CD4-positive, alpha-beta T cell treated with Interleukin-15 for 4 hours (primary cell): ENCODE measurements around the gene OSBP2.
"Not testable (repeated sequence)": the region's sequence is repeated elsewhere in the genome, so short reads cannot be mapped to it uniquely, and the experiment has no call there.

Experiments
- DNase-seq: peaks from one replicate; pipeline ENCODE4 v3.0.0-alpha.2; 2020; ENCODE audit warnings: low spot score

Gene OSBP2

GRCh38 chr22:30718938-30719337, 24.3 kb downstream of the OSBP2 start:
- DNase-seq, result no peak

GRCh38 chr22:30720263-30720837, 25.7 kb downstream of the OSBP2 start:
- no peak for DNase-seq

GRCh38 chr22:30721741-30722140, 27.1 kb downstream of the OSBP2 start:
- DNase-seq, result no peak

DNA sequence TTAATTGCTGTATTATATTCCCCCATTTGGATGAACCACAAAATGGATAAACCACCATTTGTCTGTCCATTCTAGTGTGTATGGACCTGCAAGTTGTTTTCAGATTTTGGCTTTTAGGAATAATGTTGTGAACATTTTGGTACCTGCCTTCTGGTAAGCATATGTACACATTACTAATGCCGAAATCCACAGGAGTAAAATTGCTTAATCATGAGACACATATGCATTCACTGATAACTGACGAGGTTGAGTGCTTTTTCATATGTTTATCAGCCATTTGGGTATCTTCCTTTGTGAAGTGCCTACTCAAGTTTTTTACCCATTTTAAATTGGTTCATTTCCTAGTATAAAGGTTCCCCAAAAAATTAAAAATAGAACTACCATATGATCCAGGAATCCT, 34.2 kb downstream of the OSBP2 start:
- no peak for DNase-seq

- DNase-seq, result no peak
Measured at GRCh38 chr22:30731658-30732057, 37.0 kb downstream of the OSBP2 start.

GRCh38 chr22:30732426-30732825, 37.8 kb downstream of the OSBP2 start:
- no peak for DNase-seq

GRCh38 chr22:30733181-30733631, 38.5 kb downstream of the OSBP2 start:
- DNase-seq, result no peak

GRCh38 chr22:30740007-30740406, 45.3 kb downstream of the OSBP2 start:
- DNase-seq, result not testable (repeated sequence)

DNA sequence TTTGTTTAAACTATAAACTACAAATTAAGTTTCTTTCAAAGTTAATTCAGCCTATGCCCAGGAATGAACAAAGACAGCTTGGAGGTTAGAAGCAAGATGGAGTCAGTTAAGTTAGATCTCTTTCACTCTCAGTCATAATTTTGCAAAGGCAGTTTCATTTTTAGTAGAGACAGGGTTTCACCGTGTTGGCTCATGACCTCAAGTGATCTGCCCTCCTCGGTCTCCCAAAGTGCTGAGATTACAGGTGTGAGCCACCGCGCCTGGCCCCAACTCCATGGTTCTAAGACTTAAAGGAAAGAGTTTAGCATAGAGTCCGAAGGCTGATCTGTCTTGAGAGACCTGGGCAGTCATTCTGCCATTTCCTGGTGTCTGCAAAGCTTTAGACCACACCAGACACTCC, 45.8 kb downstream of the OSBP2 start:
- DNase-seq, result not testable (repeated sequence)

DNA sequence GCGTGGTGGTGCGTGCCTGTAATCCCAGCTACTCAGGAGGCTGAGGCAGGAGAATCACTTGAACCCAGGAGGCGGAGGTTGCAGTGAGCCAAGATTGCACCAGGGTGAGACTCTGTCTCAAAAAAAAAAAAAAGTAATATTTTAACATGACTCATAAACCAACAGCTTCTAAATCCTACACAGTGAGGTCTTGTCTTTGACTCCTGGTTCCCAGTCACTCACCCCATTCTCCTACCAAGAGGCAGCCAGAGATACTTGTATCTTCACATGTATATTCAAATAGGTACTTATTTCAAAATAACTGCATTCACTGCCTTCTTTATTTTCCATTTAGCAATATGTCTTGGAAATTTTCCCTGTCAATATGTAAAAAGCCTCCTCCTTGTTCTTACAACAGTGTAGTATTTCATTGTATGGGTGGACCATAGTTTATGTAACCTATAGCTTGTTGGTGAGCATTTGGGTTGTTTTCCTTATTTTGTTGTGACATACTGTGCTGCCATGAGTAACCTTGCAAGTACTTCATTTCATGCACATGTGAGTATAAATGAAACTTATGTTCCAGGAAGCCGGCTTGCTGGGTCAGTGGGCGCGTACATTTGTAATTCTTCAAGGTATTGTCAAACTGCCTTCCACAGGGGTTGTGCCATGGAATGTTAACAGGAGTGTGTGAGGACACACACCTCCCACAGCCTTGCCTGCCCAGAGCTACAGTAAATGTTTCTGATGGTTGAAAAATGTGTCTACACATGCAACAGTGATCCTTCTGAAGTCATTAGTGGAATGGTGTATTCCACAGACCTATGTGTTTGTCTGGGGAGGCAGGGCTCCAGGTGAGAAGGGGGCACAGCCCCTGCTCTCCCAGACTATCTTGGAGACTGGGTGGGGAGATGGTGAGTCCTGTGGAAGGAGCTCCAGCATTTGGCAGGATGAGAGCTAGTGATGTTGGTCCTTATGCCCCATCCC, 47.9 kb downstream of the OSBP2 start:
- DNase-seq, result no peak

GRCh38 chr22:30743257-30744020, 48.8 kb downstream of the OSBP2 start:
- no peak for DNase-seq

DNA sequence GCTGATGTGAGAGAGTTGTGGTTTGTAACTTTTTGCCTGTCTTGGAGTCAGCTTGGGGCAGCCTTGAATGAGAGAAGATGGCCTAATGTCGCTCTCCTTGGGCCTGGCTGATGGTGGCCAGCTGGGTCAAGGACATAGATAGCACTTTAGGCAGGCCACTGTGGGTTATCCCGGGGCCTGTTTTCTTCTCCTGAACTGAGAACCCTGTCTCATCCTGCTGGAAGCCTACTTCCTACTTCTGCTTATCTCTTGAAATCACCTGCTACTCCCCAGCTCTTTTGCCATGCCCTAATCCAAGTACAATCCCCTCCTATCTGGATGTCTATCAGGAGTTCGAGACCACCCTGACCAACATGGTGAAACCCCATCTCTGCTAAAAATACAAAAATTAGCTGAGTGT, 49.5 kb downstream of the OSBP2 start:
- no peak for DNase-seq

- DNase-seq, result no peak
Measured at GRCh38 chr22:30747493-30747892, 52.8 kb downstream of the OSBP2 start.

DNA sequence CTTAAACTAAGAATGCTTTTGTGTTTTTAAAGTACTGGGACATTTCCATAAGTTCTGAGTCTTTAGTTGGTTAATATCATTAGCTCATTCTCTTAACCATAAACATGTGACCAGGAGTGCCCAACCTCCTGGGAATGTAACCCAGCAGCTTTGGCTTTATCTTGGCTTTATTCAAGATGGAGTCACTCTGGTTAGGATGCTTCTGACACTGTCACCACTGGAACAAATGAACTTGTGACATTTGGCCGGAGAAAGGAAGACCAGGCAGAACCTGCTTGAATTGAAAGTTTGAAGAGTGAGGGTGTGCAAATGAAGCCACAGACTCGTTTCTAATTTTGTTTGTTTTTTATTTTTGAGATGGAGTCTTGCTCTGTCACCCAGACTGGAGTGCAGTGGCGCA, 54.6 kb downstream of the OSBP2 start:
- no peak for DNase-seq

- DNase-seq, result no peak
Measured at GRCh38 chr22:30749849-30750248, 55.2 kb downstream of the OSBP2 start.

- no peak for DNase-seq
Measured at GRCh38 chr22:30751529-30751928, 56.9 kb downstream of the OSBP2 start.

- DNase-seq, result no peak
Measured at GRCh38 chr22:30752771-30753170, 58.1 kb downstream of the OSBP2 start.

DNA sequence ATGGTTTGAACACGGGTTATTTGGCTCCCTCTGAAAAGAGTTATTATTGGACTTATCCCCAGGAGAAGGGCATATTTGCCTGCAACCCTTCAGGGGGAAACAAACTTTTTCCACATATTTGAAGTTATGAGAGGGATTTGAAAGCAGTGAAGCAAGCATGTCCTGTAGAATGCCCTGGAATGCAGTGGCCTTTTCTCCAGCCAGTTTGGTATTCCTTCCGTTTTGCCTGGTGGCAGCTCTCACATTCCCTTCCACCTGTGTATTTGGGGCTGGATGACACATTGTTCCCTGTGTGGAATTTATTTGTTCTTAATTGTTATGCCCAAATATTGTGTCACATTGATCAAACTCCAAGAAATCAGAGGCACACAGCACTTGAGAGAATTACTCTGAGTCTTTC, 59.0 kb downstream of the OSBP2 start:
- DNase-seq, result no peak

- DNase-seq, result no peak
Measured at GRCh38 chr22:30754521-30754920, 59.8 kb downstream of the OSBP2 start.

- DNase-seq, result peak; percentile 52
Measured at GRCh38 chr22:30754971-30755758, 60.5 kb downstream of the OSBP2 start.

- no peak for DNase-seq
Measured at GRCh38 chr22:30755759-30756124, 61.1 kb downstream of the OSBP2 start.
